ENCODE measurements around the gene KLF1. TPM values are rescaled to one million over a fixed set of nuclear protein-coding genes. Genes with fewer than 3 reads are reported as not detected.

Gene KLF1
- total and polyA plus RNA-seq, 2 of the 8 experiments (the other 6 are each of a cell fraction or from before 2014, with no cell fraction given), result 0.84 to 0.91 TPM

- no peak for TF ChIP-seq CBX8 (IDR thresholded peaks at IDR 0.05; ENCODE audit: borderline replicate concordance, low read depth, low read length)
- no peak for TF ChIP-seq SIRT6 (IDR thresholded peaks at IDR 0.05; ENCODE audit: low read length)
- TF ChIP-seq, protein P1, sequence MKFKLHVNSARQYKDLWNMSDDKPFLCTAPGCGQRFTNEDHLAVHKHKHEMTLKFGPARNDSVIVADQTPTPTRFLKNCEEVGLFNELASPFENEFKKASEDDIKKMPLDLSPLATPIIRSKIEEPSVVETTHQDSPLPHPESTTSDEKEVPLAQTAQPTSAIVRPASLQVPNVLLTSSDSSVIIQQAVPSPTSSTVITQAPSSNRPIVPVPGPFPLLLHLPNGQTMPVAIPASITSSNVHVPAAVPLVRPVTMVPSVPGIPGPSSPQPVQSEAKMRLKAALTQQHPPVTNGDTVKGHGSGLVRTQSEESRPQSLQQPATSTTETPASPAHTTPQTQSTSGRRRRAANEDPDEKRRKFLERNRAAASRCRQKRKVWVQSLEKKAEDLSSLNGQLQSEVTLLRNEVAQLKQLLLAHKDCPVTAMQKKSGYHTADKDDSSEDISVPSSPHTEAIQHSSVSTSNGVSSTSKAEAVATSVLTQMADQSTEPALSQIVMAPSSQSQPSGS (IDR thresholded peaks at IDR 0.05; ENCODE audit: low read length), result no peak
- no peak for TF ChIP-seq HDAC6 (IDR thresholded peaks at IDR 0.05; ENCODE audit: low read depth, low read length)
- no peak for TF ChIP-seq BCL11A (IDR thresholded peaks at IDR 0.05; ENCODE audit: low read depth in 2 of 2, low read length in 2 of 2)
- TF ChIP-seq RBBP5 (IDR thresholded peaks at IDR 0.05; ENCODE audit: borderline replicate concordance, low read depth, low read length), result peak; percentile 87; the same call in 1 of the 2 replicates
- no peak for TF ChIP-seq KDM1A (IDR thresholded peaks at IDR 0.05; ENCODE audit: borderline replicate concordance, low read length)
- no peak for TF ChIP-seq SRF (IDR thresholded peaks at IDR 0.05; ENCODE audit: low read depth, low read length)
- TF ChIP-seq ZNF274 (IDR thresholded peaks at IDR 0.05; ENCODE audit: borderline replicate concordance, extremely low read depth, low read length), result no peak
- TF ChIP-seq CHD2 (IDR thresholded peaks at IDR 0.05; ENCODE audit: low read length), result no peak
- peak; percentile 47 to 54; a peak in 1 of 4 replicates for TF ChIP-seq HDAC2 (IDR thresholded peaks at IDR 0.05; ENCODE audit: borderline replicate concordance in 1 of 2, low read depth in 2 of 2, low read length in 2 of 2)
- TF ChIP-seq CEBPB (IDR thresholded peaks at IDR 0.05; ENCODE audit: low read depth, low read length), result peak; percentile 32; the same call in 1 of the 2 replicates
- peak; percentile 43; the same call in 1 of the 2 replicates for TF ChIP-seq GABPA (IDR thresholded peaks at IDR 0.05; ENCODE audit: borderline replicate concordance, insufficient read depth, low read length)
- TF ChIP-seq, protein P2, sequence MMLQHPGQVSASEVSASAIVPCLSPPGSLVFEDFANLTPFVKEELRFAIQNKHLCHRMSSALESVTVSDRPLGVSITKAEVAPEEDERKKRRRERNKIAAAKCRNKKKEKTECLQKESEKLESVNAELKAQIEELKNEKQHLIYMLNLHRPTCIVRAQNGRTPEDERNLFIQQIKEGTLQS (IDR thresholded peaks at IDR 0.05; ENCODE audit: insufficient read depth, low read depth, low read length), result no peak
- no peak; a peak in 1 of 4 replicates for TF ChIP-seq SIN3A (conservative IDR thresholded peaks at IDR 0.05 in 1 of 2, IDR thresholded peaks at IDR 0.05 in 1 of 2; ENCODE audit: low read depth in 1 of 2, low read length in 2 of 2)
- no peak for TF ChIP-seq TEAD4 (IDR thresholded peaks at IDR 0.05; ENCODE audit: low read depth, low read length)
- no peak for TF ChIP-seq RXRA (IDR thresholded peaks at IDR 0.05; ENCODE audit: insufficient read depth, low read depth, low read length)
- peak; percentile 83; the same call in 1 of the 2 replicates for TF ChIP-seq POLR2AphosphoS5 (IDR thresholded peaks at IDR 0.05; ENCODE audit: low read depth, low read length)
- TF ChIP-seq TBP (IDR thresholded peaks at IDR 0.05; ENCODE audit: low read depth, low read length), result peak; percentile 64; the same call in 1 of the 2 replicates
- TF ChIP-seq SP4 (IDR thresholded peaks at IDR 0.05; ENCODE audit: low read length), result peak; percentile 56; the same call in 1 of the 2 replicates
- TF ChIP-seq E2F6 (IDR thresholded peaks at IDR 0.05), result peak; percentile 92
Measured at GRCh38 chr19:12884926-12885748, 1.9 kb downstream of the KLF1 start (continued).

Data from H1 (cell line).